Renal cortex interstitium (tissue), 15 donors: Measurements from ENCODE around the gene ERCC2. TPM values are rescaled to one million over a fixed set of nuclear protein-coding genes. Genes with fewer than 3 reads are reported as not detected.
"Not testable (repeated sequence)": the region's sequence is repeated elsewhere in the genome, so short reads cannot be mapped to it uniquely, and the experiment has no call there.

ENCODE experiments used
- DNase-seq, 11 donors: peaks; one replicate each; pipeline ENCODE4 v3.0.0-alpha.2; 2013; ENCODE audit warnings: low read depth in 9 of 11, low spot score in 4 of 11; ENCODE audit errors: extremely low read depth in 1 of 11
- long read RNA-seq, 16 experiments: transcript quantifications; one replicate each; lab custom pipeline, GENCODE V29; 2026
- polyA plus RNA-seq, 3 donors: library from polyadenylated mRNA; unstranded; fragments of 120-200 nt; gene quantifications; one replicate each; pipeline ENCODE4 v1.2.1, GENCODE V29; 2013; ENCODE audit not compliant: insufficient read length in 3 of 3

The ERCC2 gene
- polyA plus RNA-seq: 10 to 100 TPM; 33.5 to 36.9 (median 35.5) TPM
- long read RNA-seq, donor 1, full-length matches to known transcripts: 1 of 1 reads
- long read RNA-seq, donor 1, partial matches to known transcripts: 0 of 1 reads
- long read RNA-seq, donor 1, other reads (novel, unspliced or antisense): 0 of 1 reads
- long read RNA-seq, donor 2, full-length matches to known transcripts: 3 of 3 reads
- long read RNA-seq, donor 2, partial matches to known transcripts: 0 of 3 reads
- long read RNA-seq, donor 2, other reads (novel, unspliced or antisense): 0 of 3 reads
- long read RNA-seq, donor 3, full-length matches to known transcripts: 1 of 1 reads
- long read RNA-seq, donor 3, partial matches to known transcripts: 0 of 1 reads
- long read RNA-seq, donor 3, other reads (novel, unspliced or antisense): 0 of 1 reads
- long read RNA-seq, donor 4, full-length matches to known transcripts: 1 of 1 reads
- long read RNA-seq, donor 4, partial matches to known transcripts: 0 of 1 reads
- long read RNA-seq, donor 4, other reads (novel, unspliced or antisense): 0 of 1 reads
- long read RNA-seq, donor 5, full-length matches to known transcripts: 6 of 22 reads
- long read RNA-seq, donor 5, partial matches to known transcripts: 16 of 22 reads
- long read RNA-seq, donor 5, other reads (novel, unspliced or antisense): 0 of 22 reads
- long read RNA-seq, donor 6, full-length matches to known transcripts: 4 of 4 reads
- long read RNA-seq, donor 6, partial matches to known transcripts: 0 of 4 reads
- long read RNA-seq, donor 6, other reads (novel, unspliced or antisense): 0 of 4 reads
- long read RNA-seq, donor 7, full-length matches to known transcripts: 1 of 1 reads
- long read RNA-seq, donor 7, partial matches to known transcripts: 0 of 1 reads
- long read RNA-seq, donor 7, other reads (novel, unspliced or antisense): 0 of 1 reads
- long read RNA-seq, donor 8, full-length matches to known transcripts: 2 of 2 reads
- long read RNA-seq, donor 8, partial matches to known transcripts: 0 of 2 reads
- long read RNA-seq, donor 8, other reads (novel, unspliced or antisense): 0 of 2 reads
- long read RNA-seq, donor 9, full-length matches to known transcripts: 3 of 3 reads
- long read RNA-seq, donor 9, partial matches to known transcripts: 0 of 3 reads
- long read RNA-seq, donor 9, other reads (novel, unspliced or antisense): 0 of 3 reads
- long read RNA-seq, donor 10, full-length matches to known transcripts: 2 of 2 reads
- long read RNA-seq, donor 10, partial matches to known transcripts: 0 of 2 reads
- long read RNA-seq, donor 10, other reads (novel, unspliced or antisense): 0 of 2 reads
- long read RNA-seq, donor 11: 0 reads
- long read RNA-seq, donor 12, full-length matches to known transcripts: 1 of 1 reads
- long read RNA-seq, donor 12, partial matches to known transcripts: 0 of 1 reads
- long read RNA-seq, donor 12, other reads (novel, unspliced or antisense): 0 of 1 reads
- long read RNA-seq, donor 13, full-length matches to known transcripts: 3 of 3 reads
- long read RNA-seq, donor 13, partial matches to known transcripts: 0 of 3 reads
- long read RNA-seq, donor 13, other reads (novel, unspliced or antisense): 0 of 3 reads
- long read RNA-seq, donor 14, full-length matches to known transcripts: 5 of 5 reads
- long read RNA-seq, donor 14, partial matches to known transcripts: 0 of 5 reads
- long read RNA-seq, donor 14, other reads (novel, unspliced or antisense): 0 of 5 reads
- long read RNA-seq, donor 15: 0 reads
- long read RNA-seq, donor 16, full-length matches to known transcripts: 16 of 25 reads
- long read RNA-seq, donor 16, partial matches to known transcripts: 9 of 25 reads
- long read RNA-seq, donor 16, other reads (novel, unspliced or antisense): 0 of 25 reads

- peak; percentile 97 to 100 (median 99) for DNase-seq
Measured at GRCh38 chr19:45370410-45371204, at the start of gene ERCC2. Gene ERCC2, minus strand, starts transcription at chr19:45370573. Its CDS starts 33 bp downstream, at chr19:45370540.

GRCh38 chr19:45419895-45420294, 49.5 kb upstream of the ERCC2 start:
- DNase-seq: no peak

GRCh38 chr19:45419396-45419795, 49.0 kb upstream of the ERCC2 start:
- DNase-seq: no peak

GRCh38 chr19:45418802-45419201, 48.4 kb upstream of the ERCC2 start:
- DNase-seq: no peak

GRCh38 chr19:45417151-45417550, 46.8 kb upstream of the ERCC2 start:
- no peak for DNase-seq

GRCh38 chr19:45414468-45414867, 44.1 kb upstream of the ERCC2 start:
- no peak for DNase-seq

GRCh38 chr19:45413497-45413896, 43.1 kb upstream of the ERCC2 start:
- no peak for DNase-seq

- DNase-seq: not testable (repeated sequence)
Measured at GRCh38 chr19:45410330-45410729, 40.0 kb upstream of the ERCC2 start.

- DNase-seq: no peak
Measured at GRCh38 chr19:45409557-45409920, 39.2 kb upstream of the ERCC2 start.

GRCh38 chr19:45408830-45409556, 38.6 kb upstream of the ERCC2 start:
- no peak for DNase-seq

- no peak for DNase-seq
Measured at GRCh38 chr19:45408121-45408520, 37.7 kb upstream of the ERCC2 start.

- DNase-seq: not testable (repeated sequence)
Measured at GRCh38 chr19:45407585-45407984, 37.2 kb upstream of the ERCC2 start.

- no peak for DNase-seq
Measured at GRCh38 chr19:45407091-45407375, 36.7 kb upstream of the ERCC2 start.

- DNase-seq: peak in 7 of 11 donors; percentile 64 to 92 (median 72)
Measured at GRCh38 chr19:45406226-45407090, 36.1 kb upstream of the ERCC2 start, which contains the start of gene POLR1G. Gene POLR1G, plus strand, starts transcription at chr19:45406644. Its CDS starts 53 bp downstream, at chr19:45406697.

GRCh38 chr19:45405435-45406225, 35.3 kb upstream of the ERCC2 start:
- DNase-seq: peak in 6 of 11 donors; percentile 67 to 82 (median 74)
